Heart left ventricle (tissue), 16 donors: ENCODE measurements around the gene TMEM243. TPM values are rescaled to one million over a fixed set of nuclear protein-coding genes. Genes with fewer than 3 reads are reported as not detected.
"Not testable (repeated sequence)": the region's sequence is repeated elsewhere in the genome, so short reads cannot be mapped to it uniquely, and the experiment has no call there.

ENCODE experiments used
- ATAC-seq, 4 donors: fragments of 200-7000 bp; cut with Tn5 transposase; one replicate each; pipeline ENCODE4 v1.9.1; 2020 to 2022; ENCODE audit warnings: moderate library complexity in 4 of 4, mild to moderate bottlenecking in 3 of 4, moderate number of reproducible peaks in 1 of 4
- DNase-seq, 5 donors: peaks; one replicate each; pipeline ENCODE4 v3.0.0-alpha.2; 2020
- H3K27ac ChIP-seq, 12 donors: fragments of 200-600 bp; sonication (generic) in 4 of 12; one replicate each; pipeline versions ENCODE4 v1.5.0 to v1.8.0; 2016 to 2022; ENCODE audit warnings: mild to moderate bottlenecking in 2 of 12
- H3K27me3 ChIP-seq, 9 donors: fragments of 200-600 bp; sonication (generic) in 2 of 9; one replicate each; pipeline versions ENCODE4 v1.5.1 to v1.8.0; 2016 to 2022; ENCODE audit warnings: mild to moderate bottlenecking in 3 of 9
- H3K36me3 ChIP-seq, 9 donors: fragments of 200-600 bp; sonication (generic) in 2 of 9; one replicate each; pipeline versions ENCODE4 v1.5.0 to v1.8.0; 2018 to 2022; ENCODE audit warnings: mild to moderate bottlenecking in 2 of 9
- H3K4me1 ChIP-seq, 12 donors: fragments of 200-600 bp; sonication (generic) in 4 of 12; one replicate each; pipeline versions ENCODE4 v1.5.0 to v1.8.0; 2016 to 2022; ENCODE audit warnings: mild to moderate bottlenecking in 3 of 12
- H3K4me3 ChIP-seq, 12 donors: fragments of 200-600 bp; sonication (generic) in 4 of 12; one replicate each; pipeline versions ENCODE4 v1.5.0 to v1.8.0; 2017 to 2022; ENCODE audit warnings: mild to moderate bottlenecking in 9 of 12, moderate library complexity in 4 of 12
- H3K9me3 ChIP-seq, 12 donors: fragments of 200-600 bp; sonication (generic) in 4 of 12; one replicate each; pipeline versions ENCODE4 v1.5.0 to v1.8.0; 2016 to 2022; ENCODE audit warnings: mild to moderate bottlenecking in 1 of 12
- CTCF ChIP-seq, 12 donors: fragments of 200-600 bp; sonication (generic) in 4 of 12; IDR thresholded peaks; one replicate each; pipeline versions ENCODE4 v1.5.0 to v1.8.0; 2018 to 2022; ENCODE audit warnings: antibody characterized with exemption in 12 of 12, mild to moderate bottlenecking in 5 of 12
- POLR2A ChIP-seq, 2 donors: fragments of 450-650 bp; IDR thresholded peaks; one replicate each; pipeline ENCODE4 v1.6.1; 2017; ENCODE audit warnings: antibody characterized with exemption in 2 of 2, mild to moderate bottlenecking in 2 of 2, moderate library complexity in 2 of 2
- WGBS, 4 donors: extraction: QIAGEN DNeasy Blood & Tissue Kit in 2 of 4; methylation state at CpG; one replicate each; pipeline versions ENCODE4 v1.1.5 to v1.1.7; 2013 to 2018; 5-methylcytosine and 5-hydroxymethylcytosine counted together
- intact Hi-C, 10 donors: fragments of 100-400 bp; cut with DNase I; formaldehyde crosslinking; loops; one replicate each; pipeline versions ENCODE4 v1.11.1 to v1.14.2; 2022
- long read RNA-seq, 3 donors: library from polyadenylated mRNA; unstranded; transcript quantifications; one replicate each; pipeline ENCODE4 v2.0.0, GENCODE V29; 2020 to 2021
- polyA plus RNA-seq, 2 donors: library from polyadenylated mRNA; stranded (reverse); fragments of 200-250 nt; gene quantifications; one replicate each; pipeline ENCODE4 v1.2.3, GENCODE V29; 2013
- total RNA-seq, 9 donors: library from RNA; depleted of rRNA in 2 of 9; stranded (reverse); fragments of >200 nt in 2 of 9; fragmentation: NEBNext Ultra II Directional in 3 of 9; extraction: Animal tissue kit (Norgen Biotek cat#: 25700) in 3 of 9; gene quantifications; one replicate each; pipeline versions ENCODE4 v1.1.0 to v1.2.4, GENCODE V29; 2016 to 2023
- donor health status: ischemic (EF 13 %, LVEDD 7.1; RV severe dilation, severe dysfunction).
- donor health status: healthy with polysubstance abuse.
- donor health status: DM: no; HTN: yes; CAD: no.
- donor health status: DM: no; HTN: no; CAD: no.
- donor health status: ischemic (EF 25% LVEDD 6.9; RV normal size, moderate dysfunction).
- donor health status: ischemic (EF 25% LVEDD 5.7; RV mildly dilated, moderate dysfunction).
- donor health status: healthy.
- donor health status: DM: yes; HTN: yes; CAD: no.
- donor health status: ischemic (EF 35%, LVEDD 5.7; RV mildly dilated, moderate dysfunction).
- donor health status: nonischemic (EF 11% LVEDD 7.7; RV severe dilation, severe dysfunction).
- donor health status: DM: yes; HTN: yes; CAD: no.
- donor health status: PGD.
- donor health status: ischemic (EF 29% LVEDD 5.4; RV normal size, mild dysfunction).
- donor health status: nonischemic (EF 23%, LVEDD 6.1; RV moderate dilation, normal function).

TMEM243 gene
- total RNA-seq (10 to 100 TPM in 2 of 9 donors, 1 to 10 TPM in 7; 1.8 to 13.1 (median 4.0) TPM), polyA plus RNA-seq (1 to 10 TPM; 7.0 to 8.1 TPM)
- long read RNA-seq, donor 1, partial matches to known transcripts: 0 of 4 reads
- long read RNA-seq, donor 1, other reads (novel, unspliced or antisense): 0 of 4 reads
- long read RNA-seq, donor 2, transcript TMEM243-203 (5 exons, 1,273 nt): major isoform, 13 of 16 reads
- long read RNA-seq, donor 2, partial matches to known transcripts: 0 of 16 reads
- long read RNA-seq, donor 2, other reads (novel, unspliced or antisense): 1 of 16 reads
- long read RNA-seq, donor 3, partial matches to known transcripts: 0 of 4 reads
- long read RNA-seq, donor 3, other reads (novel, unspliced or antisense): 0 of 4 reads

DNA sequence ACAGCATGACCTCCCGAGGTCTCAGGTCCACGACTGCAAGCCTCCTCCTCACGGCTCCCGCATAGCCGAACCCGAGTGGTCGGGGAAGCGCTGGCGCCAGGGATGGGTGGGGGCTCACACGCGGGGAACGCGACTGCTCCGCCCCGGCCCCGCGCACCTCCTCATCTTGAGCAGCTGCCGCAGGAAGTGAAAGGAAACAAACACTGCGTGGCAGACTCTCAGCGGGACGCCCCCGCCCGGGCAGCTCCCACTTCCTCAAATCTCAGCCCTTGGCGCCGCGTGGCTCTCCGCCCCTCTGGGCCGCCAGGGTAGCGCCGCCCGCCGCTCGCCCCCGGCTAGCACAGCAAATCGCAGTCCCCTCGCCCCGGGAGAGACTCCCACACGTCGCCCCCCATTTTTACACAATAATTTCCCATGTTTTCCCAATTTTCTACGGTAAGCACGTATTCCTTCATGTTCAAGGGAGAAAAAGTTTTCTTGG is at the start of gene TMEM243:
Gene TMEM243 (minus strand): TSS at position 188 of the 481 bp plus-strand sequence. CDS start 229 bp downstream, outside the sequence.
- WGBS, 4 donors: 0 to 1% (median 1%) methylated on average over 26 to 41 of the region's 41 CpGs
- no peaks in the 10 kb centered on the region for H3K9me3 ChIP-seq
- H3K4me3 ChIP-seq: peak within 1 kb of the TSS; percentile 65 to 94 (median 86)
- DNase-seq: peak; percentile 83 to 92 (median 86)
- intact Hi-C loops: loop anchor here in 8 of 10 donors (2.0 to 10.0 kb wide), 6 partner anchors 65 to 165 kb away; partner anchors contain the start of genes DMTF1 (in 6 of the 8) and ELAPOR2 (in 2 of the 8)
- peaks cover 0 to 48% (median 12%) of the 10 kb centered on the region in 12 donors for H3K4me1 ChIP-seq
- H3K36me3 ChIP-seq: no peaks in the 10 kb centered on the region
- peaks cover 0 to 15% (median 0%) of the 10 kb centered on the region in 9 donors for H3K27me3 ChIP-seq
- peak within 1 kb of the TSS; percentile 66 to 91 (median 87) for H3K27ac ChIP-seq
- TF ChIP-seq CTCF (IDR thresholded peaks at IDR 0.05) (peak in 5 of 12 donors; percentile 3 to 35 (median 19)), POLR2A (IDR thresholded peaks at IDR 0.05) (peak in 1 of 2 donors; percentile 51)
- peak; percentile 74 to 93 (median 90) for ATAC-seq

DNA sequence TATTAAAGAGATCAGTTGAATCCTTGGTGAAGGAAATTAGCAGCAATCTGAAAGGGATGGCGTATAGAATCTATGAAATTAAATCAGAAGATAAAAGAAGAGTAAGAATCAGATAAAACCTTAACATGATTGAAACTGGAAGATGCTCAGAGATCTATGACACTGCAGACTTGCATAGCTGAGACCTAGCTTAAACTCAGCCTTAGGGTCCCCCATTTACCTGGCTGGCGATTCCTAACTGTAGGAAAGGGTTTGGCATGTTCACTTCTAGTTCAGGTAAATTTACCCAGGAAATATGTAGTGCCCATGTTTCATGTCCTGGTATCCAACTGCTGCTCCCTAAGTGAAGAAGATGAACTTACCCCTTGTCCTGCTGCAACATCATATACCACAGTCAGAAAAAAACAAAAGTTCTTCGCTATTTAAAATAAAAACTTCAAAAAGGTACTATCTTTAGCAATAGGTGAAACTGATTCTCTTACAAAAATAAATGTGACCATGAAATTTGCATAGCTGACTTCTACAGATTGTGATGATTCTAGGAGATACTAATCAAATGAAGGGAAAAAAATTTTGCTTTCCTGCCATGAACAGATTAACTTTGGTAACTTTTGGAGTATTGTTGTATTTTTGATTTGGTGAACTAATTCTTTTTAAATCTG is 47.8 kb upstream of the TMEM243 start:
- Histone ChIP-seq H3K4me3 (no peak overlapping the region), H3K36me3 (no peaks in the 10 kb centered on the region), H3K4me1 (no peaks in the 10 kb centered on the region), H3K9me3 (peaks cover 0 to 4% (median 0%) of the 10 kb centered on the region in 12 donors), H3K27me3 (peaks cover 0 to 10% (median 0%) of the 10 kb centered on the region in 9 donors), H3K27ac (no peak overlapping the region)
- DNase-seq (no peak), ATAC-seq (no peak)
- 69 to 83% (median 75%) methylated on average over 3 of the region's 3 CpGs for WGBS, 4 donors
- intact Hi-C loops: no loop called here
- TF ChIP-seq POLR2A (IDR thresholded peaks at IDR 0.05): no peak
- no peak for TF ChIP-seq CTCF (IDR thresholded peaks at IDR 0.05)

DNA sequence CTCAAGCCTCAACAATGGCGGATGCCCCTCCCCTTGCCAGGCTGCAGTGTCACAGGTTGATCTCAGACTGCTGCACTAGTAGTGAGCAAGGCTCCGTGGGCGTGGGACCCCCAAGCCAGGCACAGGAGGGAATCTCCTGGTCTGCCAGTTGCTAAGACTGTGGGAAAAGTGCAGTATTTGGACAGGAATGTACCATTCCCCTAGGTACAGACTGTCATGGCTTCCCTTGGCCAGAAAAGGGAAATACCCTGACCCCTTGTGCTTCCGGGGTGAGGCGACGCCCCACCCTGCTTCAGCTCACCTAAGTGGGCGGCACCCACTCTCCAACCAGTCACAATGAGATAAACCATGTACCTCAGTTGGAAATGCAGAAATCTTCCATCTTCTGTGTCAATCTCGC is 44.0 kb upstream of the TMEM243 start:
- no peaks in the 10 kb centered on the region for H3K4me1 ChIP-seq
- no peaks in the 10 kb centered on the region for H3K36me3 ChIP-seq
- H3K4me3 ChIP-seq: no peak overlapping the region
- DNase-seq: no peak
- intact Hi-C loops: no loop called here
- WGBS, 4 donors: 85 to 90% (median 87%) methylated on average over 8 of the region's 8 CpGs
- no peak for ATAC-seq
- no peak overlapping the region for H3K27ac ChIP-seq
- H3K27me3 ChIP-seq: peaks cover 0 to 10% (median 0%) of the 10 kb centered on the region in 9 donors
- H3K9me3 ChIP-seq: peaks cover 0 to 7% (median 0%) of the 10 kb centered on the region in 12 donors
- TF ChIP-seq CTCF (IDR thresholded peaks at IDR 0.05): no peak
- TF ChIP-seq POLR2A (IDR thresholded peaks at IDR 0.05): no peak

DNA sequence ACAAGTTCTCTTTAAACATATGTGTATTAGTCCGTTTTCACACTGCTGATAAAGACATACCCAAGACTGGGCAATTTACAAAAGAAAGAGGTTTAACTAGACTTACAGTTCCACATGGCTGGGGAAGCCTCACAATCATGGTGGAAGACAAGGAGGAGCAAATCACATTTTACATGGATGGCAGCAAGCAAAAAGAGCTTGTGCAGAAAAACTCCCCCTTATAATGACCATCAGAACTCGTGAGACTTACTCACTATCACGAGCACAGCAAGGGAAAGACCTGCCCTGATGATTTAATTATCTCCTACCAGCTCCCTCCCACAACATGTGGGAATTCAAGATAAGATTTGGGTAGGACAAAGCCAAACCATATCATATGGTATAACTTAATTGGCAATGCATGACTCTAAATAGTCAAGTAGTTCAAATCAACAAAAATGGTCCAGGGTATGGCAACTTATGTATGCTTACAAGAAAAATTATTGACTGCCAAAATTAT is 34.1 kb upstream of the TMEM243 start:
- Histone ChIP-seq H3K4me1 (no peaks in the 10 kb centered on the region), H3K4me3 (no peak overlapping the region), H3K27me3 (no peaks in the 10 kb centered on the region), H3K27ac (no peak overlapping the region), H3K36me3 (no peaks in the 10 kb centered on the region), H3K9me3 (peaks cover 0 to 3% (median 0%) of the 10 kb centered on the region in 12 donors)
- no peak for TF ChIP-seq CTCF (IDR thresholded peaks at IDR 0.05)
- WGBS, 4 donors: 52 to 67% (median 57%) methylated on average over 3 of the region's 3 CpGs
- DNase-seq (no peak), ATAC-seq (no peak)
- intact Hi-C loops: no loop called here

GRCh38 chr7:87245671-87246070 is 26.1 kb upstream of the TMEM243 start:
- H3K27me3 ChIP-seq, DNase-seq, H3K36me3 ChIP-seq, H3K9me3 ChIP-seq, H3K4me1 ChIP-seq, intact Hi-C loops, H3K27ac ChIP-seq, H3K4me3 ChIP-seq, ATAC-seq: not testable (repeated sequence)
- WGBS, 4 donors: 87 to 91% (median 89%) methylated on average over 4 to 5 of the region's 5 CpGs

GRCh38 chr7:87238464-87239051 is 19.0 kb upstream of the TMEM243 start:
- not testable (repeated sequence) for H3K27ac ChIP-seq, H3K36me3 ChIP-seq, ATAC-seq, H3K9me3 ChIP-seq, H3K4me3 ChIP-seq, H3K4me1 ChIP-seq, H3K27me3 ChIP-seq, DNase-seq
- 49 to 66% (median 53%) methylated on average over 7 to 11 of the region's 11 CpGs for WGBS, 4 donors
- intact Hi-C loops: loop anchor here in 7 of 10 donors (5.0 kb wide), 3 partner anchors 181 to 311 kb away; partner anchors contain the start of gene ELAPOR2 (in 1 of the 7)
